ENCODE measurements around the gene CEP89.
"Not testable (repeated sequence)": the region's sequence is repeated elsewhere in the genome, so short reads cannot be mapped to it uniquely, and the experiment has no call there.

Gene CEP89

DNA sequence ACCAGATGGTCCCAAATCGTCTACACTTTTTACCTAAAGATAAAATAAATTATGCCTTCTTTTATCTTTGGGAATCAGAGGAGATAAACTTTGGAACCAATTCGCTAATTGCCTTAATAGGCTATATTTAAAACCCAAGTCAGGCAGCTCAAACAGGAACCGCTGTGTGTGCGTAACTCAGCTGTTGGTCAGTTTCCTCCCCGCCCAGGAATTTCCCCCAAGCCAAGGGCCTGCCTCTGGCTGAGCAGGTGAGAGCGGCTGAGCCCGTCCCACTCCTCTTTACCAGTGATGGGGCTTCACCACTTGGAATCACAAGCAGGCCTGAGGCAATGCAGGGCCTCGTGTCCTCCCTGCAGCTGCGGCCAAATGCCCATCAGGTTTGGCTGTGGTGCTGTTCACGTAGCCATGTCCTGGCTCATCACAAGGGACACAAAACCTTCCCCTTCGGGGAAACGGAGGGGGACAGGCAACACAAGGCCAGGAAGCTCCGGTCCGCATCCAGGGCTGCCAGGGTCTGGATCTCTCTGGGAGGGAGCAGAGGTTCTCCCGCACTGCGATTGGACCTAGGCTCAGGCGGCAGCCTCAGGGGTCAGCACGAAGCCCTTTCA lies 101.7 kb downstream of the CEP89 start:
- no peak for DNase-seq (ENCODE audit: low read depth in 2 of 2)

DNA sequence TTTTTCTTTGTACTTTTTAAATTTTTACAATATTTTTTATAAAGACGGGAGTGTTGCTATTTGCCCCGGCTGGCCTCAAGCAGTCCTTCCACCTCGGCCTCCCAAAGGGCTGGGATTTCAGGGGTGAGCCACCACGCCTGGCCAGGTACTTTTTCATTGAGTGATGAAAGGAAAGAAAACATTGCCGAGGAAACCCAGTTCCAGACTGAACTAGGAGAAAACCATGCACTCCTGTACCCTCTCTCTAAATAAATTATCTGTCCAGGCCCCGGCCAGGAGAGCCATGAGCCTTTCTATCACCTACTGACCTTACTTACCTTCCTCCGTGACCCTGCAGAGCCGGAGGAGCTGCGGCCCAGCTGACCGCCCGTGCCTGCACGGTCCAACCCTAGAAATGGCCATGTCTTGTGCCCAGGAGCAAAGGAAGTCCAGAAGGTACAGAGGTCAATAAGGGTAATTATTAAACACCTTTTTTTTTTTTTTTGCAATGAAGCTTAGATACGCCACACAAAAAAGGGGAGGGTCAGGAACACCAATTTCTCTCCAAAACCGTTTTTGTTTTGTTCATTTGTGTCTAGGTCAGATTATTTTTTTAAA lies 102.3 kb downstream of the CEP89 start, which contains the start of gene SLC7A9:
Gene SLC7A9 (minus strand): TSS at position 399 of the 597 bp plus-strand sequence. CDS start 1,233 bp downstream, outside the sequence.
- DNase-seq (ENCODE audit: low read depth in 2 of 2) = no peak

DNA sequence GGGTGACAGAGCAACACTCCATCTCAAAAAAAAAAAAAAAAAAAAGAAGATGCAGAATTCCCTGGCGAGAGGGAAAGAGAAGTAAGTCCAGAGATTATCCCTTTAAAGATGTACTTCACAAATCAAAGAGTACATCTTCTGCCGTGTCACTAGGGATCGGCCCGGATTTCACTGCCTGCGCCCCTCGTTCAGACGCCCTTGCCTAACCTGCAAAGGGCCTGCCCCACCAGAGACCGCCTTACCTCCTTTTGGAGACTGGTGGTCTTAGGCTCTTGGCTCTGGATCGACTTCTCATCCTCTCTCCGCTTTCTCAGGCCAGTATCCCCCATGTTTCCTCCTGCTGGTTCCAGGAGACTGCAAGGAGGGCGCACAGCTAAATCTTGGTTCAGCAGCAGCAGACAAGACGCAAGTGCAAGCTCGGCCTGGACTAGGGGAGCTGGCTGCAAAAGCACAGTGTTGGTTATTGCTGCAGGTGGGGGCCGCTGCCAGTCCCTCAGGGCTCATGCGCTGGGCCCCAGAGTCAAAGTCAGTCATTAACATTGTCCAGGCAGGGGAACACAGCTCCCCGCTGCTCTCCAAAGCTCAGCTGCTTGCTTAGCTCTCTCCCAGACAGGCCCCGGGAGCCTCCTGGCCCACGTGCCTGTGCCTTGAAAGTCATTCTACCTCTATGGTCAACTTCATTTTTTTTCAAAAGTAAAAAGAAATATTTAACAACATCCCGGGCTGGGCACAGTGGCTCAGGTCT lies 103.4 kb downstream of the CEP89 start:
- DNase-seq (ENCODE audit: low read depth in 2 of 2) = no peak

DNA sequence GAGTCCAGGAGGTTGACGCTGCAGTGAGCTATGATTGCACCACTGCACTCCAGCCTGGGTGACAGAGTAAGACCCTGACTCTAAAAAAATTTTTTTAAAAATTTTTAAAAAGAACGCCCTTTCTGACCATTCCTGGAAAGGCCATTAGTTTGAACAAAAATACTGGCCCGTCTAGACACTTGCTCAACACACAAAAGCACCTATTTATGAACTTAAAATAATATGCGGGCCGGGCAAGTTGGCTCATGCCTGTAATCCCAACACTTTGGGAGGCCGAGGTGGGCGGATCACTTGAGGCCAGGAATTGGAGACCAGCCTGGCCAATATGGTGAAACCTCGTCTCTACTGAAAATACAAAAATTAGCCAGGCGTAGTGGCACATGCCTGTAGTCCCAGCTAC lies 104.3 kb downstream of the CEP89 start:
- DNase-seq (ENCODE audit: low read depth in 2 of 2) = not testable (repeated sequence)

DNA sequence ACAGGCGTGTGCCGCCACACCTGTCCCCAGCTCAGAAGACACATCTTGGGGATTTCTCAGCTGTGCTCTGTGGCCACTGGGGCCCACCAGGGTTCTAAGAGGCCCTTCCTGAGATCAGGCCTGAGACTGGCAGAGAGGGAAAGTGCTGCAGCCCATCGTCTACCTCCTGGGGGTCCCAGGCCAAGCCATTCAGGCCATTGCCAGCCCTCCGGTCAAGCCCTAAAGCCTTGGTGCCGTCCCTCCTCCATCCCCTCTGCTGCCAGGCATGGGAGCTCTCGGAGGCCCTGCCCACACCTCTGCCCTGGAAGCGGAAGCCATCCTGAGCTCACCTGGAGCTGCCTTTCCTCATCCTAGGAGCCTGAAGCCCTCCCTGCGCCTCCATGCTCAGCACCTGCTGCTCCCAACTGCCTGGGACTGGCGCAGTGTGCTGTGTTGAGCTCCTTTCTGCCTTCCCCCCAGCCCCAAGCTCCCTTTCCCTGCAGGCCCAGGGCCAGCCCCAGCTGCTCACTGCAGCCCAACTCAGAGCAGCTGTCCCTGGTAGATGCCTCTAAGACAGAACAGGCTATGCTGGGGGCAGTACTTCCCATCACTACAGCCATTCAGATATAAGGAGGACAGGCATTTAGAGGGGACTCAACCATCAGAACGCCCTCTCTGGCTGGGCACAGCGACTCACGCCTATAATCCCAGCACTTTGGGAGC lies 105.0 kb downstream of the CEP89 start:
- DNase-seq (ENCODE audit: low read depth in 2 of 2) = no peak

DNA sequence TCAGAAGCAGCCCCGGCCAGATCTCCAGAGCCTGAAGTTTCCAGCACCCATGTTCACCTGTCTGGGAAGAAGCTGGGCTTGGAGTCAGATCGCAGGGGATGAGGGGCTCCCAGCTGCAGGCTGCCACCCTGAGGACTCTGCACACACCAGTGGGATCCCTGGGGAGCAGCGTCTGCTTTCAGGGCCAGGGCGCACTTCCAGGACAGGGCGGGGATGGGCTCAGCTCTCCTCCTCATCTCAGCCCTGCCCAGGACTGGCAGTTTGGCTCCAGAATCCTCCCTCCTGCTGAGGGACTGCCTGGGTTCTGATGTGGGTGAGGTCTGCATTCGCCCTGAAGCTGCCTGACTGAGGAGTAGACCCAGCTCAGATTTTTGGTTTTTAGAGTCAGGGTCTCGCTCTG lies 105.7 kb downstream of the CEP89 start:
- no peak for DNase-seq (ENCODE audit: low read depth in 2 of 2)

DNA sequence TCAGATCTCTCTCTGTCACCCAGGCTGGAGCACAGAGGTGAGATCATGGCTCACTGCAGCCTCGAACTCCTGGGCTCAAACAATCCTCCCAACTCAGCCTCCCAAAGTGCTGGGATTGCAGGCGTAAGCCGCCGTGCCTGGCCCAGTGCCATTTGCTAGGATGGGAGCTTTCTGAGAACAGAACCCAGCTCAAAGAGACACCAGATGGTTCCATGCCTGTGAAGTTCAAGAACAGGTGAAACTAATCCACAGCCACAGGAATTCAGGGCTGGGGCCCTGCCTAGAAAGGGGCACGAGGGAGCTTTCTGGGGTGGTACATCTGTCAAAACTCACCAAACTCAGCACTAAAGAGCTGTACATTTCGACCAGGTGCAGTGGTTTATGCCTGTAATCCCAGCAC lies 106.4 kb downstream of the CEP89 start:
- DNase-seq (ENCODE audit: low read depth in 2 of 2) = no peak

DNA sequence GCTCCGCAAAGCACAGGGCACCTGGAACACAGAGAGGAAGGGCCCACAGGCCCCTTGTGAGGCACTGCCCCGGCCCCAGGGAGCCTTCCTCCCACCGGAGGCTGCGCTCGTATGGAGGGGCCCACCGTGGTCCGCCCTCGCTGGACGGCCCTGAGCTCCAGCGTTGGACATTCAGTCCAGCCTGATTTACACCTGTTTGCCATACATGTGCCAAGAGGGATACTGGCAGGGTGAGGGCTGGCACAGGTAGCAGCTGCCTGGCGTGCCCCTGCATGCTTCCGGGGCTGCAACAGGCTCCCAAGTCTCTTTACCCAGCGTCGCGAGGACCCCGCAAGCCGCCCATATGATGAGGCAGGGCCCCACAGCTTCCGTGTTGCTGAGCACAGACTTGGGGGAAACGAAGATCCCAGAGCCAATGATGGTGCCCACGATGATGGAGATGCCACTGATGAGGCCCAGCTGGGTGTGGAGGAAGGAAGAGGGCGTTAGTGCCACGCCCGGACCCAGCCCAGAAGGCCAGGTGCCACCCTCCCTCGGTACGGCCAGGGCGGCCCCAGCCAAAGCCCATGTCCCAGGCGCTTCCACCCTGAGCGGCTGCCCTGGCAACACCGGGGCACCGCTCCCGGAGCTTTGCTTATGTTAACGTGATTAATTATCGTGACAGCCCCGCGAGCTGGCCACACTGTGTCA lies 107.3 kb downstream of the CEP89 start:
- DNase-seq (ENCODE audit: low read depth in 2 of 2) = no peak

DNA sequence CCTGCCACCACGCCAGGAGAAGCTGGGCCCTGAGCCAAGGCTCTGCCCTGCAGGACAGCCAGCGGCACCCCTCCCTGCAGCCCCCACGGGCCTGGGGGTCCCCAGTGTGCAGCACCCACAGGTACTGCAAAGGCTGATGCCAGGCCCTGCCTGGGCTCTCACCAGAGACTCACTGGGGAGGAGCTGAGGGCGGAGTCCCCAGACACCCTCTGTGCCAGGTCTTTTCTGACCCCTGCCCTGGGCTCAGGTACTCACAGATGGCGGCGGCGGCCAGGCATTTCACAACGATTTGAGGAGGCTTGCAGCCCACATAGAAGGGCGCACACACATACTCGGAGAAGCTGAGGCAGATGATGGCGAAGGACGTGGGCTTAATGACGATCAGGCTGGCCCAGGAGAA lies 107.9 kb downstream of the CEP89 start:
- DNase-seq (ENCODE audit: low read depth in 2 of 2) = no peak

DNA sequence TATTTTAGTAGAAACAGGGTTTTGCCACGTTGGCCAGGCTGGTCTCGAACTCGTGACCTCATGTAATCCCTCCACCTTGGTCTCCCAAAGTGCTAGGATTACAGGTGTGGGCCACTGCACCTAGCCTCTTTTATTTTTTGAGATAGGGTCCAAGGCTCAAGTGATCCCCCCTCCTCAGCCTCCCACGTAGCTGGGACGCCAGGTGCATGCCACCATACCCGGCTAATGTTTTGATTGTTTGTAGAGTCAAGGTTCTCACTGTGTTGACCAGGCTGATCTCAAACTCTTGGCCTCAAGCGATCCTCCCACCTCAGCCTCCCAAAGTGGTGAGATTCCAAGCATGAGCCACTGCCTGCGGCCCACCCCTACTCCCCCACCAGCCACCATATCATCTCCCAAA lies 108.5 kb downstream of the CEP89 start:
- DNase-seq (ENCODE audit: low read depth in 2 of 2) = no peak

DNA sequence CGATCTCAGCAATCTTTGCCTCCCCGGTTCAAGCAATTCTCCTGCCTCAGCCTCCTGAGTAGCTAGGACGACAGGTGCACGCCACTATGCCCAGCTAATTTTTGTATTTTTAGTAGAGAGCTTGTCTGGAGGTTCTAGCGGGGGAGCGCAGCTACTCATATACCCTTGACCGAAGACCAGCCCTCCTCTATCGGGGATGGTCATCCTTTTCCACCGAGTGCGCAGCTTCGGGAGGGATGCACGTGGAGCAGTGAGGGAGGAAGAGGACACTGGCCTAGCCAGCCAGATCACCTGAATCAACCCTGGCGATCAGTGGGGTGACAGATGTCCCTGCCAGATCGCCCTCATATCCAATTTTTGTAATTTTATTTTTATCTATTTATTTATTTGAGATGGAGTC lies 109.0 kb downstream of the CEP89 start:
- no peak for DNase-seq (ENCODE audit: low read depth in 2 of 2)

DNA sequence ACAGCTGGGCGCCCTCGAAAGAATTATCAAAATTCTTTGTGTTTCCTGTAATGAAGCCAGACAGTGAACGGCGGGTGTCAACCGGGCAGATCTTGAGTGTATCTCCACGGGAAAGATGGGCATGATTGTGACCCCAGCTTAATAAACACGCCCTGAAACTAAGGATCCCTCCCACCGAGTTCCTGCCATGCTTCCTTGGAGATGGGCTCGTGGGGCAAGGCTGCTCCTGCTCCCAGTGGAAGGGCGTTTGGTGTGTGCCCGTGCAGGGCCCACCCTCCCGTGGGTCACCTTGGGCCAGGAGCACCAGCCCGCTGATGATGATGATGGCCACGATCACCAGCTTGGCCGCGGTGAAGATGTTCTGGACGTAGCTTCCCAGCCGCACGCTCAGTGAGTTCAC lies 109.6 kb downstream of the CEP89 start:
- DNase-seq (ENCODE audit: low read depth in 2 of 2) = no peak

DNA sequence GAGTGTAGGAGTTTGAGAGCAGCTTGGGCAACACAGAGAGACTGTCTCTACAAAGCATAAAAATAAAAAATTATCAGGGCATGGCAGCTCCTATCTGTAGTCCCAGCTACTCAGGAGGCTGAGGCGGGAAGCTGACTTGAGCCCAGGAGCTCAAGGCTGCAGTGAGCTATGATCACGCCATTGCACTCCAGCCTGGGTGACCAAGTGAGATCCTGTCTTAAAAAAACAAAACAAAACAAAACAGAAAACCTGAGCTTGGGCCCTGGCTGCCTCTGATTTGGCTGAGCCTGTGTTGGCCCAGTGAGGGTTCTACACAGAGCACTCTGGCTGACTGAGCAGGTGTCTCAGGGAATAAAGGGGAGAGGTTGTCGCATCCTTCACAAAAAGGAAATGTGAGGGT lies 110.2 kb downstream of the CEP89 start:
- no peak for DNase-seq (ENCODE audit: low read depth in 2 of 2)

DNA sequence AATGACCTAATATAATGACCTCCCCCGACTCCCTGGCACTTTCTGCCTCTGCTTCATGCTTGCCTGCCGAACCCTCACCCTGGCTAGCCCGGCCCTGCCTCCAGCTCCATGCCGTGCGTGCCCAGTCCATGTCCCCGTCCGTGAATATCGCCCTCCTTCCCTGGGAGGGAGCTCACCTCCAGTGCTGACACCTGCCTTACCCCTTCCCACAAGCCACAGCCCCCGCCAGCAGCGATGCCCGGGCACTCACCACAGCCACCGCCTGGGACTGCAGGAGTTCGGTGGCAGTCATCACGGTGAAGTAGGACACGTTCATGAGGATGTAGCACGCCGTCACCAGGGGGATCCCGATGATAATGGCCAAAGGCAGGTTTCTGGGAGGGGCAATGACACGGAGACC lies 112.2 kb downstream of the CEP89 start:
- no peak for DNase-seq (ENCODE audit: low read depth in 2 of 2)

DNA sequence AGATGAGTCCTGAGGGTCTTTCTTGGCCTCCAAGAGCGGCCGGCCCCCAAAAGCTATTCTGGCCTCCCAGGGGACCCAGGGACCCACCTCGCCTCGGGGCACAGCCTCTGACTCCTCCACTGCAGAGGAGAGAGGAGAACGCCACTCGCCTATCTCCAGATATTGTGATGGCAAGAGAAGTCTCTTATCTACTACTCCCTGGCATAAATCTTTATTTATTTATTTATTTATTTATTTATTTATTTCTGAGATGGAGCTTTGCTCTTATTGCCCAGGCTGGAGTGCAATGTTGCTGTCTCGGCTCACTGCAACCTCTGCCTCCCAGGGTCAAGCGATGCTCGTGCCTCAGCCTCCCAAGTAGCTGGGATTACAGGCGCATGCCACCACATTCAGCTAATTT lies 113.2 kb downstream of the CEP89 start:
- no peak for DNase-seq (ENCODE audit: low read depth in 2 of 2)

DNA sequence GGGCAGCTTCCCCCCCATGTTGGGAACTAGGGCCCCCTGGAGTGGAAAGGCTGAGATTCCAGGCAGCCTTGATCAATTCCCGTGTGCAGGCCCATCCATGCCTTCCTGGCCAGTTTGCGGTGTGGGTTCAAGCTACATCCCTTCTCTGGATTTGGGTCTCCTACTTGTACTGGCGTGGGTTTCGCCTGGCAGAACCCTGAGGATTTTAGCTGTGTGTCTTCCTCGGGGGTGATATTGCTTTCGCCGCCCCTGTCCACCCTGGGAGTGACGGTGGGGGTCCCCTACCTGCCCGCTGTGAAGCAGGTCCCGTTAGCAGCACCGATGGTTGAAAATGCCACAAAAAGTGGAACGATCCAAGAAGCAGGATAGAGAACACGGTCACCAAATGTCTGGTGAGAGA lies 113.6 kb downstream of the CEP89 start:
- no peak for DNase-seq (ENCODE audit: low read depth in 2 of 2)

DNA sequence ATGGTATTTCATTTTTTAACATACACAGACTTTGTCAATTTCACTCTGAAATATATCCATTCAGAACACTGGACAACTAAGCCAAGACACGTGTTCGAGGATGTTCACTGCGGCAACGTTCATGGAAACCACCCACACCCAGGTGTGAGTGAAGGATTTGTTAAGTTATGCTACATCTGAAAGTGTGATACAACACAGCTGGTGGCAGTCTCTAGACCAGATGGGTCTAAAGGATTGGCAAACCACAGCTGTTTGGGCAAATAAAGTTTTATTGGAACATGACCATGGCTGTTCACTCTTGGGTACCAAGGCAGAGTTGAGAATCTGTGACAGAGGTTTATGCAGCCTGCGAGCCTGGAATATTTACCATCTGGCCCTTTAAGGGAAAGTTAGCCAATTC lies 114.2 kb downstream of the CEP89 start:
- DNase-seq (ENCODE audit: low read depth in 2 of 2) = no peak

DNA sequence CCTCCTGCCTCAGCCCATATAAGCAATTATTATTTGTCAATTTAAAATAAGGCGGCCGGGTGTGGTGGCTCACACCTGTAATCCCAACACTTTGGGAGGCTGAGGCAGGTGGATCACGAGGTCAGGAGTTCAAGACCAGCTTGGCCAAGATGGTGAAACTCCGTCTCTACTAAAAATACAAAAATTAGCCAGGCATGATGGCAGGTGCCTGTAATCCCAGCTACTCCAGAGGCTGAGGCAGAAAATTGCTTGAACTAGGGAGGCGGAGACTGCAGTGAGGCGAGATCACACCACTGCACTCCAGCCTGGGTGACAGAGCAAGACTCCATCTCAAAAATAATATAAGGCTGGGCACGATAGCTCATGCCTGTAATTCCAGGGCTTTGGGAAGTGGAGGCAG lies 114.9 kb downstream of the CEP89 start:
- DNase-seq (ENCODE audit: low read depth in 2 of 2) = not testable (repeated sequence)

DNA sequence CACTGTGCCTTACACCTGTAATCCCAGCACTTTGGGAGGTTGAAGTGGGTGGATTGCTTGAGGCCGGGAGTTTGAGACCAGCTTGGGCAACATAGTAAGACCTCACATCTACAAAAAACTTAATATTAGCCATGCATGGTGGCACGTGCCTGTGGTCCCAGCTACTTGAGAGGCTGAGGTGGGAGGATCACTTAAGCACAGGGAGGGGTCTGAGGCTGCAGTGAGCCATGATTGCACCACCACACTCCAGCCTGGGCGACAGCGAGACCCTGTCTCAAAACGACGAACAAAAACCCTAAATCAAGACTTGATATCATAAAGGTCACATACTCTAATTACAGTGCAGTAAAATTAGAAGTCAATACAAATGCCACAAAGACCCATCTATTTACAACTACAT lies 119.5 kb downstream of the CEP89 start:
- DNase-seq (ENCODE audit: low read depth in 2 of 2) = no peak

DNA sequence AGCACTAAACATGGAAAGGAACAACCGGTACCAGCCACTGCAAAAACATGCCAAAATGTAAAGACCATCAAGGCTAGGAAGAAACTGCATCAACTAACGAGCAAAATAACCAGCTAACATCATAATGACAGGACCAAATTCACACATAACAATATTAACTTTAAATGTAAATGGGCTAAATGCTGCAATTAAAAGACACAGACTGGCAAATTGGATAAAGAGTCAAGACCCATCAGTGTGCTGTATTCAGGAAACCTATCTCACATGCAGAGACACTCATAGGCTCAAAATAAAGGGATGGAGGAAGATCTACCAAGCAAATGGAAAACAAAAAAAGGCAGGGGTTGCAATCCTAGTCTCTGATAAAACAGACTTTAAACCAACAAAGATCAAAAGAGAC lies 123.7 kb downstream of the CEP89 start:
- not testable (repeated sequence) for DNase-seq (ENCODE audit: low read depth in 2 of 2)

DNA sequence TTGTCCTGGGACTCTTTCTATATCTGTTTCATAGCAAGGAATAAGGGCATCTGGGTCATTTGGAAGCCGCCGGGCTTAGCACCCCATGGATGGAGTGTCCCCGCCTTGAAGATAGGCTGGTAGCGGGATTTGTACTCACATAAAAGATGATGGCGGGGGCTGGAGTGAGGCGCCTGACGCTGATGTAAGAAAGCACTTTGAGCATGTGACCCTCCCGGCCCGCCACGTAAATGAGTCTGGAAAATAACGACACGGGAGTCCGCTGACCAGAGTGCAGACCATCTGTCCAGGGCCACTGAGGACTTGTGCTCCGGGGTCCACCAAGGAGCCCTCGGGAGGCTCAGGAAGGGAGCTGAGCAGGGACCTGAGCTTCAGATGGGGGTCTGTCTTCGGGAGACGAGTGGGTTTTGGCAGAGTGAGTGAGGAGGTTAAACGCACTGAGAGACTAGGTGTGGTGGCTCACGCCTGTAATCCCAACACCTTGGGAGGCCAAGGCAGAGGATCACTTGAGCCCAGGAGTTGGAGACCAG lies 128.0 kb downstream of the CEP89 start:
- no peak for DNase-seq (ENCODE audit: low read depth in 2 of 2)

DNA sequence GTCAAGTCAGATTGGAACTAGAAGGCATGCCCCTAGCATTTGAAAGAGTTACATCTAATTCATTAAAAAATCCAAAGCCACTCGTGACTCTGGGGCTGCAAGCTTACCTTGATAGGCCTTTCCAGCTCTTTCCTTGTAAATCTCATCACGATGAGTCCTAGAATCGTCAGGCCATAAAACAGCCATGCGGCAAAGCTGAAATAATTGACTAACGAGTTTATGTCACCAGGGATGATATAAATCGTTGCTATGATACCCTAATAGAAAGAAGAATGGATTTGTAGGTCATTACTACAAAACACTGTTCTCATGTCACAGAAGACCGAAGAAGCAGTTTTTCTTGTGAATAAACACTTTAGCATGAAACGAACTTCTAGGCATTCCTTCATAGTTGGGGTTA lies 129.7 kb downstream of the CEP89 start:
- no peak for DNase-seq (ENCODE audit: low read depth in 2 of 2)

Measured in fibroblast of skin of left quadriceps (primary cell).